Smooth muscle cell of bladder (primary cell): ENCODE data around the gene UTRN. TPM values are rescaled to one million over a fixed set of nuclear protein-coding genes. Genes with fewer than 3 reads are reported as not detected.

Experiments
- total RNA-seq: library from RNA; depleted of rRNA; stranded (reverse); fragments of >200 nt; gene quantifications from 2 replicates; pipeline ENCODE4 v1.2.3, GENCODE V29; 2014

The UTRN gene
- total RNA-seq, result 75.4 and 116 TPM in 2 replicates

GRCh38 chr6:144284783-144285547, at the start of gene UTRN:
TSS of gene UTRN (plus strand) at chr6:144285335. CDS start at chr6:144291829, 6,494 bp downstream.

Other genes starting within 250 kb of the UTRN start
- gene SF3B5, start 189.8 kb upstream of the UTRN start, total RNA-seq, result 117 and 122 TPM in 2 replicates
- gene STX11, start 134.8 kb upstream of the UTRN start, total RNA-seq, result 0.28 and 0.55 TPM in 2 replicates